ENCODE results near the gene CCDC24.

The CCDC24 gene

GRCh38 chr1:43997295-43997999 lies 6.0 kb downstream of the CCDC24 start:
- DNase-seq (ENCODE audit: low read depth in 3 of 3): no peak

DNA sequence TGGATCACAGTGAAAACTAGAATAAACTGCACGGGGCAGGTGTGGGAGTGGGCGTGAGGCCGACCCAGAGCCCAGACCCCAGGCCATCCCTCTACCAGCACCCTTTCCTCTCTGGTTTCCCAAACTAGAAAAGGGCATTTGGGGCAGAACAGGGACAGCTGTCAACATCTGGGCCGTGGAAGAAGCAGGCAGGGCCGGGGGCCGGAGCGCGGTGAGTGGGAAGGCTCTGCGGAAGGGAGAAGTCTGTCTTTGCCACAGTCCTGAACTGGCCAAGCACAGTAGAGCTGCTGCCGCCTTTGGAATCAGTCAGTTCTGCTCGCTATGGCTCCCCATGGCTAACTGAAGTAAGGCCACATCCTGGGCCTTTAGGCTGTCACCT lies 6.6 kb downstream of the CCDC24 start:
- DNase-seq (ENCODE audit: low read depth in 3 of 3): no peak

- no peak for DNase-seq (ENCODE audit: low read depth in 3 of 3)
These were observed 8.1 kb downstream of the CCDC24 start for GRCh38 chr1:43999455-43999854.

GRCh38 chr1:44000122-44000665 lies 8.8 kb downstream of the CCDC24 start:
- DNase-seq (ENCODE audit: low read depth in 3 of 3): no peak

GRCh38 chr1:44002165-44002564 lies 10.8 kb downstream of the CCDC24 start:
- DNase-seq (ENCODE audit: low read depth in 3 of 3): no peak

GRCh38 chr1:44002606-44003157 lies 11.3 kb downstream of the CCDC24 start:
- DNase-seq (ENCODE audit: low read depth in 3 of 3): no peak

- no peak for DNase-seq (ENCODE audit: low read depth in 3 of 3)
These were observed 16.9 kb downstream of the CCDC24 start for GRCh38 chr1:44008259-44008658.

- no peak for DNase-seq (ENCODE audit: low read depth in 3 of 3)
These were observed 19.6 kb downstream of the CCDC24 start for GRCh38 chr1:44010935-44011471.

DNA sequence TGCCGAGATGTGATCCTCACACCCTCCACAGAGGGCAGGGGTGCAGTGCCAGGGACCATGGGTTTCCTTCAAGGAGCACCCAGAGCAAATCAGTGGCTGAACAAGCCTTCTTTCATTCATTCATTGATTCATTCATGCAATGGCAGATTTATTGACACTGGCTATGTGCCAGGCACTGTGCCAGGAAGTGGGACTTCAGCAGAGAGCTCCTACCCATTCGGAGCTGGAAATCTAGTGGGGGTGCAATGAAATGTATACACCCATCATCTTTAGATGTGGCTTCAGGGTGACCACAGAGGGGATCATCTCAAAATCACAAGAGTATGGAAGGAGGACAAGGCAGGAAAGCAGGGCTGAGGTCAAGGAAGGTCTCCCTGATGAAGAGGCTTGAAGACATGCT lies 21.0 kb downstream of the CCDC24 start:
- no peak for DNase-seq (ENCODE audit: low read depth in 3 of 3)

DNA sequence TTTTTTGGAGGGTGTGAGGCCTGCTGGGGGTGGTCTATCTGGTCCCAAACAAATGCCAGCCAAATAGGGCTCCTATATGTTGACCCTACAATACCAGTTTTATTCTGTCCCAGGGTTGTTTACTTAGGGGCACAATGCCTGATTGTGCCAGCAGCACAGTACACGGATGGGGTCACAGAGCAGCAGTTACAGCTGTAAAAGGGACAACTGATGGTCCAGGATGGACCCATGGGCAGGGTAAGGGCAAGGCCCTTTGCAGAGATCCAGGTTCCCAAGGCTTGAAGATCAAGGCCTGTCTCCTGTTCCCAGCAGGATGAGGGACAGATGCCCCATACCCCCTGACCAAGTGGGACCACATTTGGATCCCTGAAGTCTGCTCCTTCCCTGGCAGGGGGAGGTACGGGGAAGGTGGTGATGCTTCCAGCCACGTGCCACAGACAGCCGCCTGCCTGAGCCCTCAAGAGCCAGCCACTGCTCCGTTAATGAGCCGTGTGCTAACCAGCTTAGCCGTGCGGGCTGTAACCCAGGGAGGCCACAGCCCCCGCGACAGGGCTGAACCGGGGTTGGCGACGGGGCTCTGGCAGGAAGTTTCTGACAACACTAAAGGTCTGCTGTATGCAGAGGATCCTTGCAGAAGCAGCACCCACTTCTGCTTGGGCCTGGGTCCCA lies 21.7 kb downstream of the CCDC24 start:
- DNase-seq (ENCODE audit: low read depth in 3 of 3): no peak

DNA sequence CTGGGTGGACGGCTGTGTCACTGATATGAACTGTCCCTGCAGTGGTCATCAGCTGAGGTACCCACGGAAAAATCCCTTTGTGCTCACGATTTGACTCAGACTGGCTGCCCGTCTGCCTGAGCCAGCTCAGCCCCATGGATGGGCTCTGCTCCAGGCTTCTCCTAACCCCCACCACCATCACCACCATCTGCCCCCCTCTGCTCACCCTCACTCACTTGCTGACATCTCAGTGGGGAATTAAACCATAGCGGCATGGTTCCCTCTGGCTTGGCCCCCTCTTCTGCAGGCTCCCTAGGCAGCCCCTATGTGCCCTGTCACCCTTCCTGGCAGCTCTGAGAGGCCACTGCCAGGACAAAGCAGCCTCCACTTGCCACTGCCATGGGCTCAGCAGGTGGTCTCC lies 22.6 kb downstream of the CCDC24 start:
- DNase-seq (ENCODE audit: low read depth in 3 of 3): no peak

DNA sequence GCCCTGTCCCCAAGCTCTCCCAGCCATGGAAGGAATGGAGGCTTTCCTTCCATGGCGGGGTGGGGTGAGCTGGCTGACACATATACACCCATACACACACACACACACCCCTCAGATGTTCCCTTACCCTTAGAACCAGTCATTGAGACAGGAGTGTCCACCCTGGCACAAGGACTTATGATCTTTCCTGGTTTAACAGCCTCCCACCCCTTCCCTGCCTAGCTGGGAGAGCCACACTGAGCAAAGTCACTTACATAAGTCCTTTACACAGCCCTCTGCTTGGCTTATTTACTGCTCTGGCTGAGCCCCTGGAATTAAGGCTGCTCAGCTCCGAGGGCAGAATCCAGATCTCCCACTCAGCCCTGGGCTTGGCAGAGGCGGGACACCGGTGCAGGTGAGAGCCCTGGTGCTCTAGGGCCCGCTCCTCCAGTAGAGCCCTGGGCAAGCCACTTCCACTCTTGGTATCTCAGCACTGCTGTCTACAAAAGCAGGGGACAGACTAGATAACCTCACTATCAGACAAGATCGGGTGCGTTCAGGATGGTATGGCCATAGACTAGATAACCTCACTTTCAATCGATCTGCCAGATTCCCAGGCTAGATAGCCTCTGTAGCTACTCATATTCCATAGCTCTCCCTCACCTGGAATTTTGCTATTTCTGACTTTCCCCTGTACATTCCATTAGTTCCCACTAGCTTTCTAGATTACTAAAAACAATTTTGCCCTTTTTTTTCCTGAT lies 23.1 kb downstream of the CCDC24 start:
- DNase-seq (ENCODE audit: low read depth in 3 of 3): no peak

GRCh38 chr1:44015206-44015605 lies 23.8 kb downstream of the CCDC24 start:
- DNase-seq (ENCODE audit: low read depth in 3 of 3): no peak

DNA sequence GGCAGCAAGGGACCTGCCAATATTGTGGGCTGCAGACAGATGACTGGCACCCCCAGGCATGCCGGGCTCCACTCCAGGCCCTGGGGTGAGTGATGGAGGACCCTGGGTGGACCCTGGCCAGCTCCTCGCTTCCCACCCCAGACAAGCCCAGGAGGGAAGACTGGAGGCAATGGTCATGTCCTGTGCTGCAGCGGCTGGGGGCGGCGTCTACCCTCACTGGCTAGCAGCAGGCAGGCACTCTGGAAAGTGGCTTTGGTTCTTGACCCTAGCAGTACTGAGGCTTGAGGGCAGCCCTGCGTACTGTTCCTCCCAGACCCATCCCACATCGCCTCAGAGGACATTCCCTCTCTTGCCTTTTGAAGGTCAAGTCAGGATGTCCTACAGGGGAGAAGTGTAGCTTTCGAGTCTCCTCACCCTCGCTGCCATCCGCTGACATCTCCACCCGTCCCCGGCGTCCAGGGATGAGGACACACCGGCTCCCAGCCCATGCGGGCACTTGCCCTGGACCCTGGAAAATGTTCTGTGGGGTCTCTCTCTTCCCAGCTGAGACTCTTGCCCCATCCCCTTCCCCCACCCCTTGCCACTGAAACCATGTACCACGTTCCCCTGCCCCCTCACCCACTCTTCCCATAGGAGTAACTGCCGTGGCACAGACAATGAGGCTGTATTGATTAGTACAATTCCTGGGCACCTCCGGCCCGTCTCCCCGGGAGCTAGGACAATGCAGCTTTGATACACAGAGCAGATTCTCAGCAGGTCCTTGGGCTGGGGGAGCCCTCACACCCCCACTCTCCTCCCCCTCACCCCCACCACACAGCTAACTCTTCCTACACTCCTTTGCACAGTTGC lies 24.9 kb downstream of the CCDC24 start:
- no peak for DNase-seq (ENCODE audit: low read depth in 3 of 3)

DNA sequence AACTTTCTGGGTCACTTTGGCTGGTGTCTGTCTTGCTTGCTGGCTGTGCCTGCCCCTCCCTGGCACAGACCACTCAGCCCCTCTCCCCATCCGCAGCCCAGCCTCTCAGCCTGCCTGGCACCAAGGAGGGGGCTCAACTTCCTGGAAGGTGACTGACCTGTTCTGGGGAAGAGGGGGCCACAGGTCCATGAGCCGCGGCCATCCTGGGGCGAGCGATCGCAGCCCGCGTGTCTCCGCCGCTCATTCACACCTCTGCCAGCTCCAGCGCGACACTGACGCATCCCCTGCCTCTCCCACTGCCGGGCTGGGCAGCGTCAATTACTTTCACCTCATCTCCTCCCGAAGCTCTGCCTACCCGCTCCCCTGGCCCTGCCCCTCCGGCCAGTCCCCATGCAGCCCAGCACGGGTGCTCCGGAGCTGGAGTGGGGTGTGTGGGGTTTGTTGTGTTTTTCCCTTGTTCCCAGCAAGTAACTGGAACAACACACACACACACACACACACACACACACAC lies 25.5 kb downstream of the CCDC24 start:
- no peak for DNase-seq (ENCODE audit: low read depth in 3 of 3)

DNA sequence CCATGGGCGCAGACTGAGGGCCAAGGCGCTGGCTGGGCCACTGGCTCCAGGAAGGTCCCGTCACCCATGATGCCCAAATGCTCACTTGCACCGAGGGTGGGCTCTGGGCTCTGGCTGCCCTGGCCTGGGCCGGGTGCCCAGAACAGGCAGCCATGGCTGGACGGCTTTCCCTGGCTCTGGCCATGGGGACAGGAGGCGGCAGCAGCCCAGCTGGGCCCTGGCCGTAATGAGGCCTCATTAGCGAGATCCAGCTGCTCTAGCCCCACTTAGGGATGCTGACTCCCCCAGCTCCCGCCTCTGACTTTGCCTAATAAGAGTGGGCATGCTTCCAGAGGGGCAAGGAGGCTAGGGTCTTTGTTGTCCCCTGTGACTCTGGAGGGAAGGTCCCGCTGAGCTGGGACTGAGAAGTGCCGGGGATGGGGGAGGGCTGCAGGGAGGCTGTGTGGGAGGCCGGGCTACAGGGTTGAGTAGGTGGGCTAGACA lies 28.1 kb downstream of the CCDC24 start:
- DNase-seq (ENCODE audit: low read depth in 3 of 3): no peak

DNA sequence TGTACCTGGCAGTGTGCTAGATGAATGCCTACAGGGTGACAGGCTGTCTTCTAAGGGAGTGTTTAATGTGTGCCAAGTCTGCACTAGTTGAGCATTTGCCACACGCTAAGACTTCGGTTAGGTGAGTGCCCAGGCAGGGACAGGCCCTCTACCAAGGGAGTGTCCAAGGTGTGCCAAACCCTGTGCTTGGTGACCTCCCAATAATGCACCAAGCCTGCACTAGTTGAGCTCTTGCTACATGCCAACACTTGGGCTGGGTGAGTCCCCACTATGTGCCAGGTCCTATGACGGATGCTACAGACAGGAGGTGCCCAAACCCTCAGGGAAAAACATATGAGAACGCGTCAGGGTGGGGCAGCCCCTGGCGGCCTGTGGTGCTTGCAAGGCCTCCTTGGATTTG lies 29.1 kb downstream of the CCDC24 start:
- DNase-seq (ENCODE audit: low read depth in 3 of 3): no peak

DNA sequence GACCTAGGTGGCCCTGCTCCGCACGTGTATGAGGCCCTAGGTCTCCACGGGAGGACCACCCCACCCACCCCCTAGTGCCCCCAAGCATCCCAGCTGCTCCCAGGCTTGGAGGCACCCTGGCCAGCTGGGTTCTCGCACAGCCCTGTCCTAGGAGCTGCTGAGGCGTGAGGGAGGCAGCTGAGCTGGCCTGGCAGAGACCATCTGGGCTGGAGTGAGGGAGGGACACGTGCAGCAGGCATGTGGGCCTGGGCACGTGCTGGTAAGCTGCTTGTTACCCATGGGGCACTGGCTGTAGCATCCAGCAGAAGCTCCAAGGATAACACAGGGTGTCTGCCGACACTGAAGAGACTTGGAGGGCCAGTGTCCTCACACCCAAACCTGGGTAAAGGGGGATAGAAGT lies 29.8 kb downstream of the CCDC24 start:
- no peak for DNase-seq (ENCODE audit: low read depth in 3 of 3)

DNA sequence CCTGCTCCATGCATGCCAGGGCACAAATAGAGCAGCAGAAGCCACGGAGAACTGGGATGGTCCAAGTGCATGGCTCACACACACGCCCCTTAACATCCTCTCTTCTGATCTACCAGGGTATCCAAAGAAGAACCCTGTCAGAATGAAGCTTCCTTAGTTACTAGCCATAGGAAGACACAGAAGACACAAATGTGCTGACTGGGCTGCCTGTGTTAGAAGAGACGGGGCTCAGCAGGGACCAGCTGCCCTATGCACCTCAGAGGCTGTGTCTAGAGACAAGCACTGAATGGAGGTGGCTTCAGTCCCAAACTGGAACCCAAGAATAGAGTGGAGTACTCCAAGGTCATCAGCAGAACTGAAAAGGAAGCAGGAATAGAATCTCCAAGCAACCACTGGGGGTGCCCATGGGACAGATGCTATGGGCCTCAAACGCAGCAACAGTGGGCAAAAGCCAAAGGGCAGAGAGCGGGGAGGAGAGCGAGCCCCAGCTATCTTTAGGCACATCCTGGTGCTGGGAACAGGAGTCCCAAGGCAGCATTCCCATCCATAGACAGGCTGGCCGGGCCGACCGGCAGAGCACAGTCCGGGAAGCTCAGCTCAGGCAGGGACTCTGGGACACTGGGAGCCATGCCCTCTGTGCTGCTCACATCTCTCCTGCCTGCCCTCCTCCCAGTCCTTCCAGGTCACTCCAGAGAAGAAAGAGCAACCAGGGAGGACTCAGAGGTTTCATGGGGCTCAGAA lies 30.4 kb downstream of the CCDC24 start:
- DNase-seq (ENCODE audit: low read depth in 3 of 3): no peak
